Raji (cell line): ENCODE results near the gene PAX7.

Experiments used
- POLR2A ChIP-seq: IDR thresholded peaks from 2 replicates; pipeline ENCODE4 v1.6.1; 2011; ENCODE audit warnings: low read depth, low read length, control low read depth; ENCODE audit not compliant: insufficient read depth

The PAX7 gene

DNA sequence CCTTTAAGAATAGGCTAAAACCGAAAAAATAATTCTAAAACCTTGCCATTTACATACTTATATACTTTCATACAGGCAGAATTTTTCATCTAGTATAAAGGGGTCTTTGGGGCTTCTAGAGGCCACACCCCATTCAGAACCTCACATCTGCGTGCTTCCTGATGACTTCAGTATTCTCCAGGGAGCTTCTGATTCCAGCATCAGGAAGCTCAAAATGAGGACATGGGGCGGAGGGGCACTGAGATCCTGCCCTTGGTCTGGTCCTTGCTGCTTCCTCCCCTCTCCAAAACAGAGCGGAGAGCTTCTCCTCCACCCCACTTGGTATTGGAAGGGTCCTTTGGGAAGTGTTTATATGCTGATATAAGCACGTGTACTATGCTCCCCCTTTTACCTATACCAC lies 13.8 kb downstream of the PAX7 start:
- no peak for TF ChIP-seq POLR2A

DNA sequence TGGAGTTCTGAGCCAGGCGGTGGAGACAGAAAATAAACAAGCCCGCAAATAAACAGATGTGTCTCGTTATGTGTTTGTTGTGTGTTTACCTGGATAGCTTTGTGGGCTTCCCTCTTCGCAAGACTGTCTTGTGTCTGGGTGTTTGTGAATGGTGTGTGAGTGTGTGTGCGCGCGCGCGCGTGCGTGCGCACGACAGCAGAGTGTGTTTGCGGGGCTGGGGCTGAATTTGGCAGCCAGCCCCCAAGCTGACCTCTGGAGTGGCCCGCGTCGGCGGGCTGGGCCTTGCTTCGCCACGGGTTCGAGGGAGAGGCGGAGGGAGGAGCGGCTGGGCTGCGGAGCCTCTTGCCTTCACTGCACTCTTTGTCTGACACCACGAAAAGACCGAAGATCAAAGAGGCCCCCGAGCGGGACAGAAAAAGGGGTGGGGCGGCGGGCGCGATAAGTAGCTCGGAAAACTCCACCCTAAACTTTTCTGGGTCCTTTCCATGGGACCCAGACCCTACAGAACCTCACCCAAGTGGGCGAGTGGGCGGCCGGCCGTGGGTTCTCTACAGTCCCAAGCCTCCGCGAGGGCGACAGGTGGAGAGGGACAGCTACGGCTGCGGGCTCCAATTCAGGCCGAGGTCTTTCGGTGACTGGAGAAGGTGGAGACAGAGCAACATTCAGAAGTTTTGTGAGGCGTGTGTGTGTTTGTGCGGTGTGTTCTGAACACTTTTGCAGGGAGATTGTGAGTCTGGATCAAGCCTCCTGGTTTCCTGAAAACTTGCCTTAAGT lies 14.5 kb downstream of the PAX7 start:
- TF ChIP-seq POLR2A = no peak

DNA sequence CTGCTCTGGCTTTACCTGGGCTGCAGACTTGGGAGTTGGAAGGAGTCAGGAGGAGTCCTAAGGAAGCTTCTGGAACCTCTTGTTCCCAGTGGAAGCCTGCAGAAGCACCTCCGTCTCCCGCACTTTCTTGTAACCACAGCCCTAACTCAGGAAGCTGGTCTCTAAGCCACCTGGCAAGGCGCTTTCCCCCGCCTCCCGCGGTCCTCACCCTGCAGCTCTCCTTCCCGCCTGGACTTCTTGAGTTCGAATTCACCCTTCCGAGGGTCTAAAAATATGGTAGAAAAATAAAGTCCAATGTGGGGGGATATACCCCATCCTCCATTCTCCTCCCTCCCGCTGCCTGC lies 15.1 kb downstream of the PAX7 start:
- TF ChIP-seq POLR2A = no peak

DNA sequence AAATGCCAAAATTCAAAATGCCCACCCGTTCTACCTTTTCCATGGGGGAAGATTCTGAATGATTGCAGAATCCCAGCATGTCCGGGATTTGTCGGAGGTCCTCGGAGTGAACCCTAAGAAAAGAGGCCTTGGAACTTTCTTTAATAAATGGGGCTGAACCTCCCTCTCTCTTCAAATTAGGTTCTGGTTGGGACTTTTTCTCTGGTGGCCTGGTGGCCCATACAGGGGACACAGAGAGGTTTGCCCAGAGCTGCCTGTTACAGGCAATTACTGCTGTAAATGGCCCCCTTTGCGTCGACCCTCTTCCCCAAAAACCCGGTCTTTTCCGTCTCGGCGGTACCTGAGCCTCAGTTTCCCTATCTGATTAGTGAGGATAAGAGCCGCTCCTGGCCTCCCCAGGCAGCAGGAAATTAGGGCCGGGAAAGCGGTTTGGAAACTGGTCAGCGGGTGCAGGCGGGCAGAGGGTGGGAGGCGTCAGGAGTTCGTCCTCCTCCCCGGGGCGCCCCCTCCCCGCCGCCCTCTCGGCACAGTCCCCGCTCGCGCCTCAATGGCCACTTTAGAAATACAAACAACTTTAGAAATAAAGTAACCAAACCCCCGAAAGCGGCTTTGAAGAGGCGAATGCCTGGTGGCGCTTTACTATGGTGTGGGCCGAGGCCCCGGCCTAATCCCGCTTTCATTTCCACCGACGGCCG lies 15.6 kb downstream of the PAX7 start:
- TF ChIP-seq POLR2A = no peak

DNA sequence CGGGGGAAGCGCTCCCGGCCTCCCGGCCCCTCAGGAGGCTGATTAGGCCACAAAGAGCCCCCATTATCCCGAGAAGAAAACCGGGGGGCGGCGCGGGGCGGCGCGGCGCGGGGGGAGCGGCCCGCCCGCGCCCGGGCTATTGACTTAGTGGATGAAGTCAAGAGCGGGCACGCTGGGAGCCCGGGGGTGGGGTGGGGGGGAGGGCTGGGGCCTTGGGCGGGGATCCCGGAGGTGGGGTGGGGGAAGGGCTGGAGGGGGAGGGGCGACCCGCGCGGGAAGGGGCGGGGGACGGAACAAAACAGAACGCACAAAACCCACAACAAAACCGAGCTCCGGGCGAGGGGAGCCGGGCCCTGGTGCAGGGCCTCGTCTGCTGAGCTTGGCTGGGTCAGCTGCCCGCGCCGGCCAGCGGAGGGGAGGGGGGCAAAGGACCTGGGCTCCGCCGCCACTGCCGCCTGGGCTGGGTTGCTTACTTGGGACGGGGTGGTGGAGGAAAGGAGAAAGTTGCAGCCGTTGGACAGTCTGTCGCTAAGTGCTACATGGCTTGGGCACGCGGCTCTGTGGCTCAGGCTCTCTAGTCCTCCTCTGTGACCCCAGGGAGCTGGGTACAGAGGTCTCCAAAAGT lies 16.3 kb downstream of the PAX7 start:
- TF ChIP-seq POLR2A = no peak

DNA sequence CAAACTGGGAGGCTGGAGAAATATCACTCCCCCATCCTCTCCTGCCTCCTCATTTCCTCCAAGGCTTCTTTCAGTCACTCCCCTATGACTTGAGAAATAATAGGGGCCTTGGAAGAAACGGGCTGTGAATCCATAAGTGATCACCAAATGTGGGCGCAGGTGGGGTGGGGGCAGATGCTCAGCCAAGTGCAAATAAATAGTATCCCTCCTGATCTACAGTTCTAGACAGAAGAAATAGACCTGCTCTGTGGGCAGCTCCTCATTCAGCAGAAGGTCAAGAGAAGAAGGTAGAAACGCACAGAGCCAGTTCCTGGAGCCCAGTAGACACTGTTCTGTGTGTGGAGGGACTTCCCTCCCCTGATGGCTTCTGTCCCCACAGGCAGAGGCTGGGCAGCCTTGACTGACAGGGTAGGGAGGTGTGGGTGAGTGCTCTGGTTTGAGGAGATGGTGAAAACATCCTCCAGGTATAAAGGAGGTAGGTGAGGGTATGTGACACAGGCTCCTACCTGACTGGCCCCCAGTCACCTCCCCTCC lies 17.1 kb downstream of the PAX7 start:
- TF ChIP-seq POLR2A = no peak

DNA sequence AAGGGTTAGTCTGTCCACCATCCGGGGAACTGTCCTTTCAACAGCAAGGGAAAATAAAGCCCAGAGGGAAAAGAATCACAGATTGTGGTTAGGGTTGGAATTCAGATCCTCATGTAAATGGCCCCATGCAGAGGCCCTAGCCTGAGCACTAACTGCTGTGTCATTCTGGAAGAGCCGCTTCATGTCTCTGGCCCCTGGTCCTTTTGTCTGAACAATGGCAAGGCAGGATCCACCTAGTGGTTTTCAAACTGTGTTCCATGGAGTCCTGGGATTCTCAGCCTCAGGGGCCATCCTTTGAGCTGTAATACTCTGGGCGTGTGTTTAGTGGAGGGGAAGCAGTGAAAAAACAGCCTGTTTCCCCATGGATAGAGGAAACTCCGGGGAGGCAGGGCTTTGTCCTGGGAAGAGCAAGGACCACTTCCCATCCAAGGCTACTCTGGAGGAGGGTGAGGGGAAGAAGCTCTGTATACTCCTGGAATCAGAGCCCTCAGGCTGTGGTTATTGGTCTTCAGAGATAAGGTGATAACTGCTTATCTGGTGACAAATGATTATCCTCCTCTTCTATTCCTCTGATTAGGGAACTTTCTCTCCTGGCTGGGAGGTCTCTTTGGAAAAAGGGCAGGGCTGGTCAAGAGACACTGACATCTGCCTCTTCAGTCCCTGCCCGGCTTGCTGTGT lies 19.2 kb downstream of the PAX7 start:
- no peak for TF ChIP-seq POLR2A

DNA sequence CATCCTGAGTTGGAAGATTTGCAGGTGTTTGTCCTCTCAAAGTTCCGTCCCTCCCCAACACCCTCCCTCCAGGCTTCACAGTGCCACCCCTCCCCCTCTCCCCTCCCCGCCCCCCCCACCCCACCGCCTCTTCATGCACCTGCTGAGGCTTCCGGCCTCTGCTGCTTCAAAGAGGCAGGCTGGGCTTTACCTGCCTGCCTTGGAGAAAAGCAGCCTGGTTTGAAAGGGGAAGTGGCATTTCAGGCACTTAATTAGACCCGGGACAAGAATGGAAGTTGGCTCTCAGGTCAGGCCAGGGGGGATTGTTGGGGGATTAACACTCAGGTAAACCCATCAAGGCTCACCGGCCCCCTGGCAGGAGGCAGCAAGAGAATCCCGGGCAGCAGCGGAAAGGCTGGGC lies 21.1 kb downstream of the PAX7 start:
- no peak for TF ChIP-seq POLR2A

DNA sequence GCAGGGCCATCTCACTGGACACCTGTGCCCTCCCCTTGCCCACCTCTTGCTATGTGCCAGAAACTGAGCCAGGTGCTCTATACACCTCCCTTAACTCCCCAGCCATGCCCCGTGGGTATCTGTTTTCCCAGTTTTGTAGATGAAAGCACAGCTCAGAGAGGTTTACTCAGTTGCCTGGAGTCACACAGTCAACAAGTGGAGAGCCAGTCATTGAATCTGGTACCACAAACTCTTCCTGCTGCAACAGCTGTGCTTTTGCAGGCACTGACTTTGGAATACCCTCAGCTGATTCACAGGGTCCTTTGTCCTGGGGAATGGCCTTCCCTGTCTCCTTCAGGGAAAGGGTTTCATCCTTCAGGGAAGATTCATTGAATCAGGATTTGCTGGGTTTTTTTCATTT lies 22.1 kb downstream of the PAX7 start:
- no peak for TF ChIP-seq POLR2A

DNA sequence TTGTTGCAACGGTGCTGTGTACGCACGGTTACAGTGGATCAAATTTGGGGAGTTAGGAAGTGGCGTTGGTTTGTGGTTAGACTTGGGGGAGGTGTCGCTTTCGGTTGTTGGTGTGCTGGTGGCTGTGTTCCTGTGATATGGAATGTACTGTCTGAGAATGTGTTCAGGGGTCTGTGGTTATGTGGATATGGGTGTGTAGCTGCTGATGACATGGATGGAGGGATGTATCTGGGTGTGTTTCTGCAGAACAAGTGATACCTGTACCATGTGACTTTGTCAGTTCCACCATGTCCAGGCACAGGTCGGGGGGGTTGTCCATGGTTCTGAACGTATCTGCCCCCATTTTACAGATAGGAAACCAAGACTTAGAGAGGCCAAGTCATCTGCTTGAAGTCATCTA lies 22.7 kb downstream of the PAX7 start:
- TF ChIP-seq POLR2A = no peak

DNA sequence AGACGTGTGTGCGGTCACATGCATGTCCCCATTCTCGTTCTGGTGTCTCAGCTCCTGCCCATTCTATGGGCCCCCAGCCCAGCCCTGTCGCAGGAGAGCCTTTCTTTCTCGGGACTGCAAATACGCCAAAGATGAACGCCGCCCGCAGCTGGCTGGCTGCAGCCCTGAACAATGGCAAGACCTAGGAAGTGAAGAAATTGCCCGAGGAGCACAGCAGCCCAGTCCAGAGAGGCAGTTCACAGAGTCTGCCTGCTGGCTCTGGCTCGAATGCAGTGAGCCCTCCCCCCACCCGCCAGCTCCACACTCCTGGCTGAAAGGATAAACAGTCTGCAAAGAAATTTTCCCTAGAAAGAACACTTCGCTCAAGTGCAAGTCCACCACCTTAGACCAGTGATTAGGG lies 23.3 kb downstream of the PAX7 start:
- no peak for TF ChIP-seq POLR2A

DNA sequence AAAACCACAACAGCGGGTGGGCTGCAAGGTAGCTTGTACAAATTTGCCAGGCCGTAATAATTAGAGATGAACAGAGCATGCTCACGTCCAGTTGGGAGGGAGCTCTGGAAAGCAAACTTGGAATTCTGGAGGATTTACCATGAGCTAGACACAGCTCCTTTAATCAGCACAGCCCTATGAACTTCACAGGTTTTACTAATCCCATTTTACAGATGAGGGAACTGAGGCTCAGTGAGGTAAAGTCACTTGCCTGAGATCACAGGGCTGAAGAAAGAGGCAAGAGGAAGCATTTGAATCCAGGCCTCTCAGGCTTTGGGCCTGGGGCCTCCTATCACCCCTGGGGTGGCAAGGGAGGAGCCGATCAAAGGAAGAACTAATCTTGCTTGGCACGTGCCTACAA lies 24.0 kb downstream of the PAX7 start:
- no peak for TF ChIP-seq POLR2A

DNA sequence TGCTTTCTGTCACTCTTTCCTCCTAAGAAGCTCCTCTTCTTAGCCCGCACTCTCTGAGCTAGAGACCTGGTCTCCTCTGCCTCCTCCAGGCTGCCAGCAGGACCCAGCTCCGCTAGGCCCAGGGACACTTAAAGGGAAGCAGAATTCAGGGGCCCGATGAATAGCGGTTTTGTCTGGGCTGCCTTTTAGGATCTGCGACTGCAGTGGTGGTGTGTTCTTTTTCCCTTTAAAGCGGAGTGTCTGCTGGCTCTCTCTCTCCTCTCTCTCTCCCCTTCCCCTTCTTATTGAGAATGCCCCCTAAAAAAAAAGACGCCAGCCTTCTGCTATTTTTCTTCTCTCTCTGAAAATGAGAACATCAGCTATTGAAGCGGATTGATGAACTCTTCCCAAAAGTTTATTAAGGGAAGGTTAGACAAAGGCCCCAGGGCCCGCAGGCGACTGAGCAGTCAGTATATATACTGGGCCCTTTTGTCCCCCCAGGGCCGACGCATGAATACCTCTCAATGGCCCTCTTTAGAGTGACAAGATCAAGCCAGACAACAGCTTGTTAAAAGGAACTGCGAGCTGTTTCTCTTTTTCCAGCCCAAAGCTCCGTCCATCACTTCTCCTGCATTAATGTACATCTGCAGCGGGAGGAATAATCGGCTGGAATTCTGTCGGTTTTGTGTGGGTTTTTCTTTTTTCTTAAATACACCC lies 27.0 kb downstream of the PAX7 start:
- no peak for TF ChIP-seq POLR2A

DNA sequence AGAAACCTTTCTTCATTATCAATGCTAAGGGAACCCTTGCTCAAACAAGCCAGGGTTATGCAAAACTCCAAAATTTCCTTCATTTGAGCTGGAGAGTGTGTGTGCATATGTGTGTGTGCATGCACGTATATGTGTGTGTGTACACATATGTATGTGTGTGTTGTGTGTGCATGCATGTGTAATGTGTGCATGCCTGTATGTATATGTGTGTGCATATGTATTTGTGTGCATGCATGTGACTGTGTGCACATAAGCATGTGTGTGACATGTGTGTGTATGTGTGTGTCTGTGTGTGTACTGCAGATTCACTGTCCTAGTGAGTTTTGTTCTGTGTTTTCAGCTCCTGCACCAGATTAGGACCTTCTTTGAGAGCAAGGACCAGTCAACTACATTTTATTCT lies 28.2 kb downstream of the PAX7 start:
- TF ChIP-seq POLR2A = no peak
